HL-60 (cell line): Measurements from ENCODE around the gene RAI14.

Experiments used
- TF ChIP-seq, protein P1 (sequence below): IDR thresholded peaks from one replicate; pipeline ENCODE4 v1.5.1; 2011; ENCODE audit warnings: low read length, control low read depth, inconsistent platforms; ENCODE audit not compliant: insufficient read depth
- TF ChIP-seq, protein P2 (sequence below): IDR thresholded peaks from 2 replicates; pipeline ENCODE4 v1.6.1; 2012; ENCODE audit warnings: low read depth; ENCODE audit not compliant: insufficient replicate concordance

GRCh38 chr5:34706084-34706483 is 50.0 kb downstream of the RAI14 start:
- TF ChIP-seq, protein P1, sequence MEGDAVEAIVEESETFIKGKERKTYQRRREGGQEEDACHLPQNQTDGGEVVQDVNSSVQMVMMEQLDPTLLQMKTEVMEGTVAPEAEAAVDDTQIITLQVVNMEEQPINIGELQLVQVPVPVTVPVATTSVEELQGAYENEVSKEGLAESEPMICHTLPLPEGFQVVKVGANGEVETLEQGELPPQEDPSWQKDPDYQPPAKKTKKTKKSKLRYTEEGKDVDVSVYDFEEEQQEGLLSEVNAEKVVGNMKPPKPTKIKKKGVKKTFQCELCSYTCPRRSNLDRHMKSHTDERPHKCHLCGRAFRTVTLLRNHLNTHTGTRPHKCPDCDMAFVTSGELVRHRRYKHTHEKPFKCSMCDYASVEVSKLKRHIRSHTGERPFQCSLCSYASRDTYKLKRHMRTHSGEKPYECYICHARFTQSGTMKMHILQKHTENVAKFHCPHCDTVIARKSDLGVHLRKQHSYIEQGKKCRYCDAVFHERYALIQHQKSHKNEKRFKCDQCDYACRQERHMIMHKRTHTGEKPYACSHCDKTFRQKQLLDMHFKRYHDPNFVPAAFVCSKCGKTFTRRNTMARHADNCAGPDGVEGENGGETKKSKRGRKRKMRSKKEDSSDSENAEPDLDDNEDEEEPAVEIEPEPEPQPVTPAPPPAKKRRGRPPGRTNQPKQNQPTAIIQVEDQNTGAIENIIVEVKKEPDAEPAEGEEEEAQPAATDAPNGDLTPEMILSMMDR = no peak
- TF ChIP-seq, protein P2, sequence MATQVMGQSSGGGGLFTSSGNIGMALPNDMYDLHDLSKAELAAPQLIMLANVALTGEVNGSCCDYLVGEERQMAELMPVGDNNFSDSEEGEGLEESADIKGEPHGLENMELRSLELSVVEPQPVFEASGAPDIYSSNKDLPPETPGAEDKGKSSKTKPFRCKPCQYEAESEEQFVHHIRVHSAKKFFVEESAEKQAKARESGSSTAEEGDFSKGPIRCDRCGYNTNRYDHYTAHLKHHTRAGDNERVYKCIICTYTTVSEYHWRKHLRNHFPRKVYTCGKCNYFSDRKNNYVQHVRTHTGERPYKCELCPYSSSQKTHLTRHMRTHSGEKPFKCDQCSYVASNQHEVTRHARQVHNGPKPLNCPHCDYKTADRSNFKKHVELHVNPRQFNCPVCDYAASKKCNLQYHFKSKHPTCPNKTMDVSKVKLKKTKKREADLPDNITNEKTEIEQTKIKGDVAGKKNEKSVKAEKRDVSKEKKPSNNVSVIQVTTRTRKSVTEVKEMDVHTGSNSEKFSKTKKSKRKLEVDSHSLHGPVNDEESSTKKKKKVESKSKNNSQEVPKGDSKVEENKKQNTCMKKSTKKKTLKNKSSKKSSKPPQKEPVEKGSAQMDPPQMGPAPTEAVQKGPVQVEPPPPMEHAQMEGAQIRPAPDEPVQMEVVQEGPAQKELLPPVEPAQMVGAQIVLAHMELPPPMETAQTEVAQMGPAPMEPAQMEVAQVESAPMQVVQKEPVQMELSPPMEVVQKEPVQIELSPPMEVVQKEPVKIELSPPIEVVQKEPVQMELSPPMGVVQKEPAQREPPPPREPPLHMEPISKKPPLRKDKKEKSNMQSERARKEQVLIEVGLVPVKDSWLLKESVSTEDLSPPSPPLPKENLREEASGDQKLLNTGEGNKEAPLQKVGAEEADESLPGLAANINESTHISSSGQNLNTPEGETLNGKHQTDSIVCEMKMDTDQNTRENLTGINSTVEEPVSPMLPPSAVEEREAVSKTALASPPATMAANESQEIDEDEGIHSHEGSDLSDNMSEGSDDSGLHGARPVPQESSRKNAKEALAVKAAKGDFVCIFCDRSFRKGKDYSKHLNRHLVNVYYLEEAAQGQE = no peak
